HG02938 (cell line): Measurements from ENCODE around the gene DUXA.
"Not testable (repeated sequence)": the region's sequence is repeated elsewhere in the genome, so short reads cannot be mapped to it uniquely, and the experiment has no call there.

ENCODE experiments used
- ATAC-seq: cut with Tn5 transposase; IDR thresholded peaks from one replicate; pipeline ENCODE4 v1.9.1; 2021; ENCODE audit warnings: mild to moderate bottlenecking, moderate library complexity; ENCODE audit not compliant: unreplicated experiment

The DUXA gene

DNA sequence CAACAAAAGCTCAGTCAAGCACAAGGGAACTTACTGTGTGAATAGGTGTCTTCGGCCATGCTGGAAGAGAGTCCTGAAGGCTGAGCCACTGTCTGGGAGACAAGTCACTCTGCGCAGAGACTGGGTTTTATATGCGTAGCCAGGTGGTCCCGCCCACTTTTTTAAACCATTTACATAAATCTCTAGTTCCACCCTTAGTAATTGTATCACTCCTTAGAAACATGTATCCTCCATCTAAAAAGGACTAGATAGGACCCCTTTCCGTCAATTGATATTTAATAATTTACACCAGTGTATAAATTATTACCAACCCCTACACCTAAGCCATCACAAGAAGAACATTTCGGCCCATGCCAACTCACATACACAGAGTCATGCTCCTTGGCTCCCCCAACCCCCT, at the start of gene DUXA:
TSS of gene DUXA (minus strand) at position 101 of the 400 bp plus-strand sequence. CDS start at position 59, 42 bp downstream.
- ATAC-seq: no peak

DNA sequence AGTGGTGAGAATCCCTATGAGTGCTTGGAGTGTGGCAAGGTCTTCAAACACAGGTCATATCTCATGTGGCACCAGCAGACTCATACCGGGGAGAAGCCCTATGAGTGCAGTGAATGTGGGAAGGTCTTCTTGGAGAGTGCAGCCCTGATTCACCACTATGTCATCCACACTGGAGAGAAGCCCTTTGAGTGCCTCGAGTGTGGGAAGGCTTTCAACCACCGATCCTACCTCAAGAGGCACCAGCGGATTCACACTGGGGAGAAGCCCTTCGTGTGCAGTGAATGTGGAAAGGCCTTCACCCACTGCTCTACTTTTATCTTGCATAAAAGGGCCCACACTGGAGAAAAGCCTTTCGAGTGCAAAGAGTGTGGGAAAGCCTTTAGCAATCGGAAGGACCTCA, 44.8 kb upstream of the DUXA start:
- no peak for ATAC-seq

DNA sequence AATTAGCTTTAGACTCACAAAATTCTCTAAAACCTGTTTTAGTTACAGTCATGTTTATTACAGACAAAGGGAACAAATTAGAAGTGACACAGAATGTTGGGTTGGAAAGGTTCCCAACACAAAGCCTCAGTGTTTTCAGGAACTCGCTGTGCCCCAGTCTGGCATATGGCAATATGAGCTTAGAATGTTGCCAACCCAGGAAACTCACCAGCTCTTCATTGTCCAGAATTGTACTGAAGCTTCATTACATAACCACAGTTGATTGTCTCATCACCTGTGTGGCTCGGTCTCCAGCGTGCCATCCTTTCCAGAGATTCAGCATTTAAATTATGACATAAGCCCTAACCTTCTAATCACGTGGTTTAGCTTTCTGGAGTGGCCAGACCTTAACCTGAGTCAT, 43.1 kb upstream of the DUXA start:
- no peak for ATAC-seq

DNA sequence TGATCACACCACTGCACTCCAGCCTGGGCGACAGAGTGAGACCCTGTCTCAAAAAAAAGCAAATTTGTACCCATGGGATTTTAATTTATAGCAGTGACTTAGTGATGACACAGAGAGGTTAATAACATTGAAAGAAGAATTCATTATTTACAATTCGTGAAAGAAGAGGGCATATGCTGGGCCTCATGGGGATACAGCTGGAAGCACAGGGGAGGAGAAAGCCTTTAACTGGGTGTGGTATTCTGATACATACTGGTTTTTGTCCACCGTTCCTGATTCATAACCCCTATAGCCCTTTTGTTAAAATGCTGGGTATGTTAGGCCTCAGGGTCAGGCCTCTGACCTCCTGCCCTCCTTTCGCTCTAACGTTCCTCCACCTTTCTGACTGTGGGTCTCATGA, 34.9 kb upstream of the DUXA start:
- no peak for ATAC-seq

DNA sequence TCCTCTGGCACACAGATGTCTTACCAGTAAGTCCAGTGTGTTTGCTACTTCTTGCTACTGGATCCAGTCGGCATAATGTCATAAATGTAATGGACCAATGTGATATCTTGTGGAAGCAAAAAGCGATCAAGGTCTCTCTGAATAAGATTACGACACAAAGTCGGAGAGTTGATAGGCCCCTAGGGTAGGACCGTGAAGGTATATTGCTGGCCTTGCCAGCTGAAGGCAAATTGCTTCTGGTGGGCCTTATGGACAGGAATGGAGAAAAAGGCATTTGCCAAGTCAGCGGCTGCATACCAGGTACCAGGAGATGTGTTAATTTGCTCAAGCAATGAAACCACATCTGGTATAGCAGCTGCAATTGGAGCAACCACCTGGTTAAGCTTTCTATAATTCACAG, 30.6 kb upstream of the DUXA start:
- not testable (repeated sequence) for ATAC-seq

DNA sequence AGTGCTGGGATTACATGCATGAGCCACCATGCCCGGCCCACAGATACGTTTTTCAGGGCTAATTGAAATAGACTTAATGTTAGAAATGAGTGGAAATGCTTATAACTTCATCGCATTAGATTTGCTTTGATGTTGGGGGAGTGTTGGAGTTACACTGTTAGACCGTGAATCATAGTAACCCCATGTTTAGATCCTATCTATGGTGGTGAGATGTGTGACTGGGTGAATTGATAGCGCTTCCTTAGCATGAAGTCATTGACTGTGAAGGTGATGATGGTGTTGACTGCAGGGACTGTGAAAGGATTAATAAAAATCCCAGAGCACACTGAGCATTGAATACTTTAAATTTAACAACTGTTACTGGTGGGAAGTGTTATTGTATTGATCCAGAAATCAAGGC, 25.7 kb upstream of the DUXA start:
- no peak for ATAC-seq

DNA sequence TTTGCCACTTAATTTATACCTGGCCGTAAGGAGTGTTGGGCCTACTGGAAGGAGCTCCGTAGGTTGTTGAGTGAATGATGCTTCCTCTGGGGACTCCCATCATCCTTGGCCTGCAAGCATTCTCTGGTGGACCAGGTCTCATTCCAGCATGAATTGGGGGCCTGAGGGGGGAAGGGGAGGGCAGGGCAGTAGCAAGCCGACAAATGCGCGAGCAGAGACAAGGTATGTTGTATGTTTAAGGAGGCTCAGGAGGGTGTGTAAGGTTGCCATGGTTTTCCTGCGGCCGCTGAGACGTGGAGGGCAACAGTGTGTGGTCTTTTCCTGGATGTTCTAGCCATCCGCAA, 24.8 kb upstream of the DUXA start:
- peak; percentile 14 for ATAC-seq

DNA sequence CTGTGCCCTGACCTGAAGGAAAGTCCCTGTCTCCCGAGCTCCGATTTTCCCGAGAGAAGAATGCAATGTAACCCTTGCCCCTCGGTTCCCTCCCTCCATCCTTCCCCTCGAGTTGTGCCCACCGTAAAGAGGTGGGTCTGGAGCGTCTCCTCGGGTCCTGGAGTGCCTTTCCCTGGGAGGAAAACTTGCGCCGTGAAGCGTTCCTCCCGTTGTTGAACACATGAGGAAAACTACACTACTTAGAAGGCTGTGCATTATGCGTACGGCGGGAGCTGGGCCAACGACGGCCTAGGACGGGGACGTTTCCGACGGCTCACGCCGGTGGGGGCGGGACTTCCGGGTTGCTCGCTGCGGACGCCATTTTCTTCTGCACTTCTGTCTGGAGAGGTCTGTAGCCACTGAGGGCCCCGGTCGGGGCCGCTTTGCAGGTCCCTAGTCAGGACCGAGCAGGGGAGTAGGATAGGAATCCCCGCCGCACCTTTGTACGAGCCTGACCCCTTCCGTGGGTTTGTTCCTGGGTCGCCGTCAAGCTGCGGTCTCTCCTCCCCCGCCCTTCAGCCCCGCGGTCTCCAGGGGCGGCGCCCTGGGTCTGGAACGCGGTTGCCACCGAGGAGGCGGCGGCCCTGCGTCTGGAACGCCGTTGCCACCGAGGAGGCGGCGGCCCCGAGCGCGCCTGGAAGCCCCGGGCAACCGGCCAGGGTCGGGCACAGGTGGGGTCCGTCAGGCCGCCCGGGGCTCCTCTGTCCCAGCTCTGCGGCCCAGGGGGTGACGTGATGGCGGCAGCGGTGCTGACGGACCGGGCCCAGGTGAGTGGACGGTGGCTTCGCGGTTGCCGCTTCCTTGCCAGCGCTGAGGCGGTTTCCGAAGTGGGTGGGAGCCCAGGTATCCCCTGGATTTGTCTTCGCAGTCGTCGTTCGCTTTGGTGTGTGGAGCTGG, 24.1 kb upstream of the DUXA start, which contains the start of gene ZNF264:
TSS of gene ZNF264 (plus strand) at position 360 of the 936 bp plus-strand sequence. CDS start at position 774, 414 bp downstream.
- peak; percentile 92 for ATAC-seq

DNA sequence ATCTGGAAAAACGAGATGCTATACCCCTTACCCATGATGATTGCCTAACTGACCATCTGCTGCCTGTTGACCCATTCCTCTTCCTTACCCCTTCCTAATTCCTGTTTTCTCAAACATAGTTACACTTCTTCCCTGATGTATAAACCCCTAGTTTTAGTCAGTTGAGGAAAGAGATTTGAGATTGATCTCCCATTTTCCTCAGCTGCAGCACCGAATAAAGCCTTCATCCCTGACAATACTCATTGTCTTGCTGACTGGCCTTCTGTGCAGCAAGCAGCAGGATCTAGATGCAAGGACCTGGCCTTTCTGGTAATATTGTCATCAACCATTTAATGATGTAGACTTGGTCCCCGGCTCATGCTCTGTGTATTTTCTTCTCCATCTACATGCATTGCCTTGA, 23.0 kb upstream of the DUXA start:
- ATAC-seq: no peak

DNA sequence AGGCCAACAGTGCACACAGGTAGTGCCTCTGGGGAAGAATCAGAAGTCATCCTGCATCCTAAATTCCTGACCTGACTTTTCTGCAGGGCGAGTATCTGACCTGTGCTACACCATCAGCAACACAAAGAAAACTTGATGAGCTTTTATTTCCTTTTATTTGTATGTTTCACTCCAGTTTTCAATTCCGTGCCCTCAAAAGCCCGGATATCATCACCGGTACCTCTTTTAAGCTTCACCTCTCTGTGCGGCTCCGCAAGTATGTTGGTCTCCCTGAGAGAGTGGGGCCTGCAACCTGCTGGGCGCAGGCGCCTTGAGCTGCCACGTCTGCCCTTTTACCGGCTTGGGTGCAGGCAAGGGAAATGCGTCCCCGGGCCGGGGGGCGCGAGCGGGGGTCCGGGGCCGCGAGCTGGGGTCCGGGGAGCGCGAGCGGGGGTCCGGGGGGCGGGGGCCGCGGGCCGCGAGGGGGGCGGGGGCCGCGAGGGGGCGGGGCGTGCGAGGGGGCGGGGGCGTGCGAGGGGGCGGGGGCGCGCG, 4.3 kb upstream of the DUXA start:
- ATAC-seq: no peak

DNA sequence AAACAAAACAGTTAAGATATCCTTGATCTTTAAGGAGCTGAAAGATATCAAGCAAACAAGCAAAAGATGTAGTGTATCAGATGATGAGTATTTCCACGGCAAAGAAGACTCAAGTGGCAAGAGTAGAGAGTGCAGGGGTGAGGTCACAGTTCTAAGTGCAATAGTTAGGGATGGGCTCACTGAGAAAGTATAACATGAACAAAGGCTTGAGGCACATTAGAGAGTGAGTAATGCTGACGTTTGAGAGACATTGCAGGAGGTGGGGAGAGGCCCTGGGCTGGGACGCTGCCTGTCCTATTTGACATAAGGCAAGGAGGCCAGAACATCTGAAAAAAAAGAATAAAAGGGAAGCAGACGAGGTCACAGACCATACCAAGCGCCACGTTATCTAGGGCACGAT, 1.4 kb downstream of the DUXA start:
- ATAC-seq: no peak

DNA sequence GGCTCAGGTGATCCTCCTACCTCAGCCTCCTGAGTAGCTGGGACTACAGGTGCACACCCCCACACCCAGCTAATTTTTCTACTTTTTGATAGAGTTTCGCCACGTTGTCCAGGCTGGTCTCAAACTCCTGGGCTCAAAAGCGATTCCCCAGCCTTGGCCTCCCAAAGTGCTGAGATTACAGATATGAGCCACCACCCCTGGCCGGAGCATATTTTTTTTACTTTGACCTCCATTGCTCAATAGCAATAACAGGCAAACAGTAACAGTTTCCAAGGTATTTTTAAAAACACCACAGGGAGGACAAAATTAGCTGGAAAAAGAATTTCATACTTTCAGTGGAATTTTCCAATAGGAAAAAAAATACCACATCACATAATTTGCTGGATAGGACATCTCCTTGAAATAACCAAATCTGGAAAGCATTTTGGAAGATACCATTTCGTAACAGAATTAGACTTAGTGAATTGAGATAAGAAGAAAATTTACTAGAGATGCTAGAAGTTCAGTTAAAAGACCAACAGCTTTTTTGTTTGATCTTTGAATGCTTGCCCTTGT, 5.2 kb downstream of the DUXA start:
- no peak for ATAC-seq

DNA sequence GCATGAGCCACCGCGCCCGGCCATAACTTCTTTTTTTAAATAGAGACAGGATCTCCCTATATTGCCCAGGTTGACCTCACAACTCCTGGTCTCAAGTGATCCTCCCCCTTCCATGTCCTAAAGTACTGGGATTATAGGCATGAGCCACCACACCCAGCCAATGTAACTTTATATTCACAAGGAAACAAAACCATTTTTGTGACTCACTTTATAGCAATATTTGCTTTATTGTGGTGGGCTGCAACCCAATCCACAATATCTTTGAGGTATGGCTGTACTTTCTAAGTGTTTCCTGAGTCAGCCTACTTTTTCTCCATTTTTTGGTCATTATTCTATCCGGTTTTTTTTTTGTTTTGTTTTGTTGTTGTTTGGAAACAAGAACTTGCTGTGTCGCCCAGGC, 14.4 kb downstream of the DUXA start:
- no peak for ATAC-seq

DNA sequence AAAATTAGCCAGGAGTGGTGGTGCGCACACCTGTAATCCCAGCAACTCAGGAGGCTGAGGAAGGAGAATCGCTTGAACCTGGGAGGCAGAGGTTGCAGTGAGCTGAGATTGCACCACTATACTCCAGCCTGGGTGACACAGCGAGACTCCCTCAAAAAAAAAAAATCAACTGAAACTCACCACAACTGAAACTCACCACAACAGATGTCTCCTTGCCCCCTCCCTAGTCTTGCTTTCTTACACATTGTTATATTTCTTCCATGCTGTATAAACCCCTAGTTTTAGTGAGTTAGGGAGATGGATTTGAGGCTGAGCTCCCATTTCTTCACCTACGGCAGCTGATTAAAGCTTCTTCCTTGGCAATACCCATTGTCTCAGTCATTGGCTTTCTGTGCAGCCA, 25.6 kb downstream of the DUXA start:
- ATAC-seq: no peak

DNA sequence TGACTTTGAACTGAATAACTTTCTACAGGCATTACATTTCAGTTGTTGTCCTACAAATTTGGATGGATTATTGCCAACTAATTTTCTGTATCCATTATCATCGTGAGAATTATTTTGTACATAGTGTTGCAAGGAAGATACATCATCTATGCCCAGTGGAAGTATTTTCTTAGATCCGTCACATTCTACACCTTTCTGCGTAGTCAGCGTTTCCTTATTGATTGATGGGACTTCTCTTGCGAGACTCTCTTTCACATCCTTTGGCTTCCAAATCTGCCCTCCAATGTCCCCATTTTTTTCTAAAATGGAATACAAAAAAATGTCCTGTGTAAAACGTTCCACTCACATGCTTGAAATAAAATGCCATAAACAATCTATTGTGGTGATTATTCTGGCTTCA, 31.5 kb downstream of the DUXA start:
- ATAC-seq: no peak

DNA sequence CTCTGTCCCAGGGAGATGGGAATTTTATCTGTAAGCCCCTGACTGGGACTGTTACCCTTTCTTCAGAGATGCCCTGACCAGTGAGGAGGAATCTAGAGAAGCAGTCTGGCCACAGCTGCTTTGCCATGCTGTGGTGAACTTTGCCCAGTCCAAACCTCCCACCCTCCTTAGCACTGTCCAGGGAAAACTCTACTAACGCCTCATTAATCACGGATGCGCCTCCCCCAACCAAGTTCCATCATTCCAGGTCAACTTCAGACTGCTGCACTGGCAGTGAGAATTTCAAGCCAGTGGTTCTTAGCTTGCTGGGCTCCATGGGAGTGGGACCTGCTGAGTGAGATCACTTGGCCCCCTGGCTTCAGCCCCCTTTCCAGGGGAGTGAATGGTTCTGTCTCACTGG, 39.9 kb downstream of the DUXA start:
- not testable (repeated sequence) for ATAC-seq

DNA sequence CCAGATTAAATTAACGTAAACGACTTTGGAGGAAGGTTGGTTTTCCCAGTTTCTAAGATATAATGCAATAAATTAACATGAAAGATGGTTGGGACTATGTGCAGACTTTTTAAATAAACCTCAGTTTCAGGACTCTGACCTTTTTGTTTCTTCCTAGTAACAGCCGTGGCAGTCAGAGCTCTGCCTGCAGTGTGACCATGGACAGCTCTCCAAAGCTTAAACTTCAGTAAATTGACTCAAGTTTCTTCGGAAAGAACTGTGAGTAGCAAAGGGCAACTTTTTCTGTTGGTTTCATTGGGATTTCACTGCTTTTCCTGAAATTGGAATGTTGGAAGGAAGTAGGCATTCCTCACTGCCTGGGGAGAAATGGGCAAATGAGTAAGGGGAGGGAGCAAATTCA, 43.4 kb downstream of the DUXA start:
- no peak for ATAC-seq

DNA sequence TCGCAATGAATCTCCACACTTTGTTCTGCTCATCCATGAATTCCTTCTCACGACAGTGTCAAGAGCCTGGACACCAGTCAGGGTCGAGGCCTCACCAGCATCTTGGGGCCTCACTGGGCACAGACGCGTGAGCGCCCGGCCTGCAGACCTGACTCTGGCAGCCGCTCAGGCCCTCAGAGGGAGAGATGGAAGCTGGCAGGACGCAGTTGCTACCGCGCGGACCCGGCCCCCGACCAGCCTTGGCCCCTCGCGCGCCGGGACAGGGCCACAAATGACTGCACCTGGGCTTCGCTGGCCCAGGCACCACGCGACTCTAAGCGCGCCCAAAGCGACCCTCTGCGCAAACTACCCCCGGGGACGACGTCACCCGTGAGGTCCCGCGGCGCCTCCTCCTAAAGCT, 48.4 kb downstream of the DUXA start:
- no peak for ATAC-seq

DNA sequence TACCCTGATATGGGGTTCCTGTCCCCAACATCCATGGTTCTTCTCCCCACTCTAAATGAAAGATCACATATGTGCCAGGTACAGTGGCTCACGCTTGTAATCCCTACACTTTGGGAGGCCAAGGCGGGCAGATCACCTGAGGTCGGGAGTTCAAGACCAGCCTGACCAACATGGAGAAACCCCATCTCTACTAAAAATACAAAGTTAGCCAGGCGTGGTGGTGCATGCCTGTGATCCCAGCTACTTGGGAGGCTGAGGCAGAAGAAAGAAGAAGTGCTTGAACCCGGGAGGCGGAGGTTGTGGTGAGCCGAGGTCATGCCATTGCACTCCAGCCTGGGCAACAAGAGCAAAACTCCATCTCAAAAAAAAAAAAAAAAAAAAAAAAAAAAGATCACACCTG, 53.8 kb downstream of the DUXA start:
- not testable (repeated sequence) for ATAC-seq

DNA sequence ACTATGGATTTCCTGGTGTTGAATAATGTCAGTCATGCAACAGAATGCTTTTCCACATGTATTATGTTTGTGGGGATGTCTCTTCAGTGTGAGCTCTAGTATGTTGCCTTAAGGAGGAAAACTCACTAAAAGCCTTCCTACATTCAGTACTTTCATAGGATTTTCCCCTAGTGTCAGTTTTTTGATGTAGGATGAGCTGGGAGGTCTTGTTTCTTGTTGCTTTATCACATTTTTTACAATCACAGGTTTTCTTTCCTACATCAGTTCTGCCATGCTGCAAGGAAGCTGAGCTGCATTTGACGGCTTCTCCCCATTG, 56.0 kb downstream of the DUXA start:
- ATAC-seq: no peak

DNA sequence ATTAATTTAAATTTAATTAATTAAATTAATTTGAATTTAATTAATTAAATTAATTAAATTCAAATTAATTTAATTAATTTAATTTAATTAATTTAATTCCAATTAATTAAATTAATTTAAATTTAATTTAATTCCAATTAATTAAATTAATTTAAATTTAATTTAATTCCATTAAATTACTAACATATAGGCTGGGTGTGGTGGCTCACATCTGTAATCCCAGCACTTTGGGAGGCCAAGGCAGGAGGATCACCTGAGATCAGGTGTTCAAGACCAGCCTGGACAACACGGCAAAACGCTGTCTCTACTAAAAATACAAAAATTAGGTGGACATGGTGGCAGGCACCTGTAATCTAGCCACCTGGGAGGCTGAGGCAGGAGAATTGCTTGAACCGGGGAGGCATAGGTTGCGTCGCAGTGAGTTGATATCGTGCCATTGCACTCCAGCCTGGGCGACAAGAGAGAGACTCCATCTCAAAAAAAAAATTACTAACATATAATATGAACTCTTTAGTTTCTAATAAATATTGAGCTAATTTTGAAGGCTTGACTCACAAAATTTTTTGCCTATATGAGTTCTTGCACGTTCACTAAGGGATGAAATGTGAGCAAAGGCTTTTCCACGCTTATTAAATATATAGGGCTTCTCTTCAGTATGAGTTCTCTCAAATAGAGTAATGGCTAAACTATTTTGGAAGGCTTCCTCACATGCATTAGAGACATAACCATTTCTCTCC, 56.5 kb downstream of the DUXA start:
- ATAC-seq: no peak
